Endothelial cell of umbilical vein (primary cell): ENCODE data around the gene LHFPL6.

Experiments
- CTCF ChIP-seq, 2 donors: IDR thresholded peaks; 1 replicate in 1 of 2; 2 replicates in 1 of 2; pipeline ENCODE4 v1.5.1; 2011; ENCODE audit warnings: low read length in 2 of 2, mild to moderate bottlenecking in 2 of 2, moderate library complexity in 2 of 2, control low read depth in 1 of 2, inconsistent platforms in 1 of 2, low read depth in 1 of 2; ENCODE audit not compliant: insufficient read depth in 1 of 2; ENCODE audit errors: extremely low read depth in 1 of 2
- EZH2 ChIP-seq: IDR thresholded peaks from 2 replicates; pipeline ENCODE4 v1.6.1; 2012; ENCODE audit warnings: borderline replicate concordance, low read depth, mild to moderate bottlenecking, moderate library complexity, low read length, inconsistent platforms; ENCODE audit not compliant: severe bottlenecking
- JUN ChIP-seq: IDR thresholded peaks from 2 replicates; pipeline ENCODE4 v1.6.1; 2011; ENCODE audit warnings: borderline replicate concordance, low read depth; ENCODE audit not compliant: insufficient read length, insufficient read depth
- MAX ChIP-seq: IDR thresholded peaks from 2 replicates; pipeline ENCODE4 v1.6.1; 2011; ENCODE audit not compliant: insufficient read depth, insufficient read length
- POLR2A ChIP-seq: IDR thresholded peaks from 2 replicates; pipeline ENCODE4 v1.6.1; 2012; ENCODE audit warnings: low read depth, mild to moderate bottlenecking, control low read depth, low read length
- POLR2AphosphoS5 ChIP-seq: IDR thresholded peaks from 2 replicates; pipeline ENCODE4 v1.6.1; 2012; ENCODE audit warnings: low read depth, mild to moderate bottlenecking, control low read depth, low read length, moderate library complexity; ENCODE audit not compliant: insufficient read depth

DNA sequence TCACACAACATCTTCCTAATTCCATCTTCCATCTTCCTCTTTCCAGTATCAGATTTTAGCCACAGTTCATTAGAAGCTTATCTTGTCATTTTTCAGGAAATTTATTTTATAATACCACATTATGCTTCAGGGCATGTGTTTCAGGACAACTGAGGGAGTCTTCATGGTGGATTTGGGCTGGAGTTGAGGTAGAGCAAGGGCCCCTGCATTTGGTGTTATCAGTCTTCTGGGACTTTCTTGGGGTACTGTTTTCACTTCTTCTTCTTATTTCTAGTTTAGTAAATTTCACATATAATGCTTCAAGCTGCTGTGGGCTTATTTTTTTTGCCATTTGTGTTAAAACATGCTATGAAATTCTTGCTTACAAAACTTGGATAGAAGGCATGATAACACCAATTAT is 188.7 kb downstream of the LHFPL6 start:
- no peak for TF ChIP-seq POLR2A
- no peak for TF ChIP-seq EZH2
- no peak for TF ChIP-seq CTCF (IDR thresholded peaks at IDR 0.05; ENCODE audit: extremely low read depth in 1 of 2, insufficient read depth in 1 of 2, low read depth in 1 of 2, low read length in 2 of 2)
- no peak for TF ChIP-seq POLR2AphosphoS5
- no peak for TF ChIP-seq MAX
- no peak for TF ChIP-seq JUN
